Measurements from ENCODE around the gene FAM210A.
A peak's percentile ranks its signal among the peaks of the same experiment; 100 is the strongest.
"Not testable (repeated sequence)": the region's sequence is repeated elsewhere in the genome, so short reads cannot be mapped to it uniquely, and the experiment has no call there.

The FAM210A gene

DNA sequence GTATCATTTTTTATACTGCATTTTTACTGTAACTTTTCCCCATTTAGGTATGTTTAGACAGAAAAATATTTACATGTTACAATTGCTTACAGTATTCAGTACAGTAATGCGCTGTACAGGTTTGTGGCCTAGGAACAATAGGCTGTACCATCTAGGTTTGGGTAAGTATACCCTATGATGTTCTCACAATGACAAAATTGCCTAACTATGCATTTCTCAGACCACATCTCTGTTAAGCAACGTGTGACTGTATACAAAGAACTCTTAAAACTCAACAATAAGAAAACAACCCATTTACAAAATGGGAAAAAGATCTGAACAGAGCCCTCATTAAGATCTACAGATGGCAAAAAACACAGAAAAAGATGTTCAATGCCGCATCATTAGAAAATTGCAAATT is 29.4 kb downstream of the FAM210A start:
- DNase-seq: no peak

DNA sequence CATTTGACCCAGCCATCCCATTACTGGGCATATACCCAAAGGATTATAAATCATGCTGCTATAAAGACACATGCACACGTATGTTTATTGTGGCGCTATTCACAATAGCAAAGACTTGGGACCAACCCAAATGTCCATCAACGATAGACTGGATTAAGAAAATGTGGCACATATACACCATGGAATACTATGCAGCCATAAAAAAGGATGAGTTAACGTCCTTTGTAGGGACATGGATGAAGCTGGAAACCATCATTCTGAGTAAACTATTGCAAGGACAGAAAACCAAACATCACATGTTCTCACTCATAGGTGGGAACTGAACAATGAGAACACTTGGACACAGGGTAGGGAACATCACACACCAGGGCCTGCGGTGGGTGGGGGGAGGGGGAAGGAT is 31.0 kb downstream of the FAM210A start:
- DNase-seq: not testable (repeated sequence)

- not testable (repeated sequence) for DNase-seq
These were observed 36.3 kb downstream of the FAM210A start for GRCh38 chr18:13690060-13690459.

- DNase-seq: no peak
These were observed 37.9 kb downstream of the FAM210A start for GRCh38 chr18:13688191-13689136.

GRCh38 chr18:13684546-13684945 is 41.8 kb downstream of the FAM210A start:
- DNase-seq: no peak

DNA sequence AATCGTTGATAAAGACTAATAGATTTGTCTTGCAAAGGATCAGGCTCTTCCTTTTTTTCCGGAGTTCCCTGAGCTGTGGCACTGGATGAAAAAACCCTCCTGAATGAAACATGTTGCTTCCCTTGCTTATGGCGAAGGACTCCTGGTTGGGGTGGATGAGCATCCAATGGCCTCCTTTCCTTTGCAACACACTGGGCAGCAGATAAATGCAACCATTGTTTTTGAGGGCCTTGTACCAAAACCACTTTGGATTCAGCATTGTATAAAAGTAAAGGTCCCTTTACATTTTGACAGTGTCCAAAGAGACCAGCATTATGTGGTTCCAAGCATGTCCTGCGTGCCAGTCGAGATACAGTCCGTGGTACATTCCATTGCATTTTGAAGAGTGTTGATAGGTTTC is 44.7 kb downstream of the FAM210A start:
- no peak for DNase-seq

DNA sequence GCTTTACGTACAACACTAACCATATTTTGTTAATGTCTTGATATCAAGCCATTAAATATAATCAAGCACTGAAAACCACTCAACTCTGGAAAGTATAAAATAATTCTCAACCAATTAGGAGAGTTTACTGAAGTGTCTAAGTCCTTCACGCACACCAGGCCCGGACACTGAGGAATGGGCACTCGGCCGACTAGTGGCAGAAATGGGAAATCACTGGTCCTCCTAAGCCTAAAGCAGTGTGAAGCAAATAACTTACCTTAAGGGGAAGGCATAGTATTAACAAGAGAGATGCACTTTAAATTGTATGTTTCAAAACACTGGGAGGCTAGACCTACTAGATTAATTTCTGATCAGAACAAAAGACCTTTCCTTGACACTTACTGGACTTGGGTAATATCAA is 45.7 kb downstream of the FAM210A start:
- no peak for DNase-seq

- not testable (repeated sequence) for DNase-seq
These were observed 49.0 kb downstream of the FAM210A start for GRCh38 chr18:13677350-13677749.

DNA sequence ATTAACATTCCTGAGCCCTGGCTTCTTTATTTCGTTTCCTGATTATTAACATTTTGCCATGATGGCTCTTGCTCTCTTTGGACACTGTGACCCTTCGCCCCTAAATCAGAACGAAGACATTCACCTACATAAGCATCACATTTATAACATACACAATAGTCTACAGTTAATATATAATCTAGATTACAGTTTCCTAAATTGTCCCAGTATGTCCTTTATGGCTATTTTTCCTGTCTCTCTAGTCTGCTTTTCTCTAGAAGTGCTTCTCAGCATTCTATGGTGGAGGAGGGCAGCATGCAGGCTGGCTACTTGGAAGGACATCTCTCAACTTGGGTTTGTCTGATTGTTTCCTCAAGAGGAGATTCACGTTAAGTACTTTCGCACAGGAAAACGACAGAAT is 49.9 kb downstream of the FAM210A start:
- DNase-seq: no peak

DNA sequence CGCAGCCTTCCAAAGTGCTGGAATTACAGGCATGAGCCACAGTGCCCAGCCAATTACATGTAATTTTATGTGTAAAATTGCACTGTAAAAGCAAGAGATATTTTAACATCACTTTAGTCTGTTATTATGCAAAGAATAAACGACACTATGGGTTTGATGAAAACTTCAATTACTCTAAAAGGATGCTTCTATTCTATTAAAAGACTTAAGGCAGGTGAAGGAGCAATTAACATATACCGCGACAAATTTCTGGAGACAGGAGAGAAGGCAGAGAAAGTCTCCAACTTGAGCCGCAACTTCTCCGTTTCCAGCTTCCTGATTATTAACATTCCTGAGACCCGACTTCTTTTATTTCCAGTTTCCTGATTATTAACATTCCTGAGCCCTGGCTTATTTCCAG is 53.7 kb downstream of the FAM210A start:
- peak; percentile 10 for DNase-seq

DNA sequence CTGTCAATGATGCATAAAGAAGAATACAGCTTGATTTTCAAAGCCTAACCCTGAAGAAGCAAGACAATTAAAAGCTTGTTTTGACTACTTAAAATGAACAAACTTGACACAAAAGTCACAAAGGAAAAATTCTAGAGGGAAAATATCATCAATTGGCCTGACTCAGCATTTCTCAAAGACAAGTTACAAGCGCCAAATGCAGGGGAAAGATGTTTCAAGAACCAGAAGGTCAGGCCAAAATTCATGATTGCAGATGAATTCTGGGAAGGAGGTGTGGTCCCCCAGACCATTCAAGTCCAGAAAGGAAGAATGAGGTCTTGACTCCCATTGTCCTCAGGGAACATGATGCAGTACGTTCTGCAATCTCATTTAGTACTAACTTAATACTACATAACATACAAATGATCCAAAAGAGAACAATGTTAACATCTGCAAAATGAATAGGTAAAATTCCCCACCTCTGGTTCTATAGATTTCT is 64.5 kb downstream of the FAM210A start:
- no peak for DNase-seq

- DNase-seq: no peak
These were observed 65.1 kb downstream of the FAM210A start for GRCh38 chr18:13661051-13661778.

- no peak for DNase-seq
These were observed 65.8 kb downstream of the FAM210A start for GRCh38 chr18:13660510-13660909.

DNA sequence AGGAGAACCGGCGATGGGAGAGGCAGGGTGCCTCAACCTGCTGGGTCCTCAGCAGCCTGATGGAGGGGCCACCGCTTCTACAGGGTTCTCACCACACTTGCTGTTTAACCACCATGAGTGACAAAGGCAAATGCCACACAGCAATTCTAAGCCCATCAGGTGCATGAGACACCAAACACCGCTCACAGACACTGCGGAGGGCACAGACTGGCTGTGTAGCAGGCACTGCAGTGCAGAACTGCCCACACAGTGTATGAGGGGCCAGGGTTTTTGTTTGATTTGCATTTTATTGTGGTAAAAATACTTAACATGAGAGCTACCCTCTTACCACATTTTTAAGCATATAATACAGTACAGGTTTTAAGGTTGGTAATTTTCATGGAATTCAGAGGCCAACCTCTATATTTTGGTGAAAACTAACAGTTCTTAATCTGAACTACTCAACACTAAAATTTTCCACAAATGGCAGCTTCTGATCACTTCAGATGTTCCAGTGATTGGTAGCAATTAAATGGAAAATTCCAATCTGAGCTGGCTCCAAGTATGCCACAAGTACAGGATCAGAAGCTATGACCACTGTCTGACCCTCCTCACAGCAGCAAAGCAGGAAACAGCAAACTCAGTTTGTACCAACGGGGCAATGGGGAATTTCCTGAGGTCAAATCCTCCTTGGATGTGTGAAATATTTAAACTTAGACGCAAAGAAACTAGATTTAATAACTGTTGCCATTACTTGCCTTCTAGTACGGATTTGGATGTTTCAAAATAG is 67.7 kb downstream of the FAM210A start:
- no peak for DNase-seq

DNA sequence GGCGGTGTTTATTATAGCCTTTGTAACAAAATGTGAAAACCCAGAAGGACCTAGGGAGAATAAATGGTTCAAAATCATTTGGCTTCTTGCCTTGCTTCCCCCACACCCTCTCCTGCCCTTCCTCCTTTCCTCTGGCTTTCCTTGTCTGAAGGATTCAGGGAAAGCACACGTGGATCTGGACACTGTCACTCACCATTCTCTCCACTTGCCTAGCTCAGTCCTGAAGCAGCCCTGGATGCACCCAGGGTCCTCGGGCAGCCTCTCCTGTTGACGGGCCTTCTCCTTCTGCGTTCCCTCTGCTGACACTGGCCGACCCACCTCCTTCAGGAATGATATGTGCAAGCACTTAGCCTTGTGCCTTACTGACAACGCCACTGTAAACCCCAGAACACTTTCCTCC is 68.4 kb downstream of the FAM210A start:
- no peak for DNase-seq

GRCh38 chr18:13653746-13654433 is 72.5 kb downstream of the FAM210A start:
- no peak for DNase-seq

GRCh38 chr18:13649397-13650390 is 76.7 kb downstream of the FAM210A start:
- no peak for DNase-seq

DNA sequence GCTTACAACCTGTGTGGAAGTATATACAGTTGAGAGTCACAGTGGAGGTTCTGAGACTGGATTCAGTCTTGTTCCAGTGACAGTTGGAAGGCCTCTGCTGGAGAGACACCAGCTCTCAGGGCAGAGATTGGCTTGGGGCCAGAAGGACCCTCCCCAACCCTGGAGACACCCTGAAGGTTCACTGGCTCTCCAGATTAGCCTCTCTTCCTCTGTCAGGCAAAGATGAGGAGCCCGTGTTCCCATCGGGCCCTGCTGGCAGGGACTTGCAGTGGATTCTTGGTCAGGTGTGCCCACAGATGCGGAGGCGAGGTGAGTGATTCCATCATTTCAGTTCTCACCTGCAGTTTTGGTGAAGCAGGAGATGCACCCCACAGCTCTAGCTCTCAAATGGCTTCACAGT is 78.6 kb downstream of the FAM210A start:
- no peak for DNase-seq

DNA sequence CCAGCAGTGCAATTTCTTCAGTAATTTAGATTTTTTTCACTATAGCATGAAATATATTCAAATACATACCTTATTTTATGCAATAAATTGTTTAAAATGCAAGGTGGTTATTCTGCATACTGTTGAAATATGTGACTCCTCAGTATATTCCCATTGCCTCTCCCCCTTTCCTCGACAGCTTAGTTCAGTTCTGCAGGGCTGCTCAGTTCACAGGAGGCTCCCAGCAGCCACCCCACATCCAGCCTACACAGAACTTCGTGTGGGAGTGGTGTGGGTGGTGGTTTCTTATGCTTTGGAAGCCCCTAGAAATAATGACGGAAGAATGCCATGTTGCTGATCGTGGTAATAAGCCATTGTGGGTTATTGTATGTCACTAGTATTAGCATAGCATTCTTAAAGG is 79.7 kb downstream of the FAM210A start:
- DNase-seq: no peak

DNA sequence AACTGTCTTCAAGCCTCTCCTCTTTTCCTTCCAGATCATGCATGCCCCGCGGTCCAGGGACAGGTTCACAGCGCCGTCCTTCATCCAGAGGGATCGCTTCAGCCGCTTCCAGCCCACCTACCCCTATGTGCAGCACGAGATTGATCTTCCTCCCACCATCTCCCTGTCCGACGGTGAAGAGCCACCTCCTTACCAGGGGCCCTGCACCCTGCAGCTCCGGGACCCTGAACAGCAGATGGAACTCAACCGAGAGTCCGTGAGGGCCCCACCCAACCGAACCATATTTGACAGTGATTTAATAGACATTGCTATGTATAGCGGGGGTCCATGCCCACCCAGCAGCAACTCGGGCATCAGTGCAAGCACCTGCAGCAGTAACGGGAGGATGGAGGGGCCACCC is 81.3 kb downstream of the FAM210A start:
- DNase-seq: no peak

DNA sequence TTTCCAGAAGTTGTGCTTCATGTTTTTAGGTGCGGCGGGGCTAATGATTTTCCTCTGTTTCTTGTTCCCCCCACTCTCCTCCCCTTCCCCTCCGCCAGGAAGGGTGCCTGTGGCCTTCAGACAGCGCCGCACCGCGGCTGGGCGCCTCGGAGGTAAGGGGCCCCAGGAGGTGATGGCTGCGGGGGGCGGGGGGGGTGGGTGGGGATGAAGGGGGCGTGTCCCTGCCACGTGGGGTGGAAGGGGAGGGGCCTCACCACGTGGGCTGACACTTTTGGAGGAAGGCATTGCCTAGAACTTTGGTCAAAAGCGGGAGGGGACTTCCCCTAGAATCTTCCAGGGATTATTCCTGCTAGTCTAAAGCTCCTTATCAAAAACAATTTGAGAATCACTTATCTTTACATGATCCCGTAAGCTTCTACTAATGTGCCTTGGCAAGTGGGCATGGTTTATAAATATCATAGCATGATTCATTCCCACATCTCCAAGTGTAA is 83.1 kb downstream of the FAM210A start:
- no peak for DNase-seq

Data from fibroblast of skin of right quadriceps (primary cell).